Upper lobe of right lung (tissue), 1 donor: ENCODE measurements around the gene ZNF511. TPM values are rescaled to one million over a fixed set of nuclear protein-coding genes. Genes with fewer than 3 reads are reported as not detected.

Source experiments
- ATAC-seq: fragments of 200-7000 bp; cut with Tn5 transposase; one replicate; pipeline ENCODE4 v1.9.1; 2020; ENCODE audit warnings: mild to moderate bottlenecking, moderate library complexity
- DNase-seq: peaks from one replicate; pipeline ENCODE4 v3.0.0-alpha.2; 2020
- H3K27ac ChIP-seq: fragments of 200-600 bp; one replicate; pipeline ENCODE4 v1.8.0; 2022
- H3K27me3 ChIP-seq: fragments of 200-600 bp; one replicate; pipeline ENCODE4 v1.8.0; 2022; ENCODE audit warnings: mild to moderate bottlenecking
- H3K36me3 ChIP-seq: fragments of 200-600 bp; one replicate; pipeline ENCODE4 v1.8.0; 2022
- H3K4me1 ChIP-seq: fragments of 200-600 bp; one replicate; pipeline ENCODE4 v1.8.0; 2022
- H3K4me3 ChIP-seq: fragments of 200-600 bp; one replicate; pipeline ENCODE4 v1.8.0; 2022; ENCODE audit warnings: mild to moderate bottlenecking
- H3K9me3 ChIP-seq: fragments of 200-600 bp; one replicate; pipeline ENCODE4 v1.8.0; 2022
- intact Hi-C: fragments of 100-400 bp; cut with DNase I; formaldehyde crosslinking; loops from one replicate; pipeline ENCODE4 v1.11.0; 2022
- long read RNA-seq: library from polyadenylated mRNA; unstranded; transcript quantifications from one replicate; pipeline ENCODE4 v2.0.0, GENCODE V29; 2021
- total RNA-seq: library from RNA; stranded (reverse); fragmentation: NEBNext Ultra II Directional; extraction: Animal tissue kit (Norgen Biotek cat#: 25700); gene quantifications from one replicate; pipeline ENCODE4 v1.2.1, GENCODE V29; 2021
- TF ChIP-seq, protein P1 (sequence below): fragments of 200-600 bp; IDR thresholded peaks from one replicate; pipeline ENCODE4 v1.8.0; 2022; ENCODE audit warnings: antibody characterized with exemption
- donor health status: DM: no; HTN: yes; CAD: no; lungs with severe emphysema.

The ZNF511 gene, protein sequence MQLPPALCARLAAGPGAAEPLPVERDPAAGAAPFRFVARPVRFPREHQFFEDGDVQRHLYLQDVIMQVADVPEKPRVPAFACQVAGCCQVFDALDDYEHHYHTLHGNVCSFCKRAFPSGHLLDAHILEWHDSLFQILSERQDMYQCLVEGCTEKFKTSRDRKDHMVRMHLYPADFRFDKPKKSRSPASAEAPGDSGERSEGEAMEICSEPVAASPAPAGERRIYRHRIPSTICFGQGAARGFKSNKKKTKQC
- 42.8 TPM for total RNA-seq
- long read RNA-seq, transcript ZNF511-202 (6 exons, 1,520 nt) = major isoform, 41 of 60 reads
- long read RNA-seq, partial matches to known transcripts = 2 of 60 reads
- long read RNA-seq, other reads (novel, unspliced or antisense) = 14 of 60 reads

DNA sequence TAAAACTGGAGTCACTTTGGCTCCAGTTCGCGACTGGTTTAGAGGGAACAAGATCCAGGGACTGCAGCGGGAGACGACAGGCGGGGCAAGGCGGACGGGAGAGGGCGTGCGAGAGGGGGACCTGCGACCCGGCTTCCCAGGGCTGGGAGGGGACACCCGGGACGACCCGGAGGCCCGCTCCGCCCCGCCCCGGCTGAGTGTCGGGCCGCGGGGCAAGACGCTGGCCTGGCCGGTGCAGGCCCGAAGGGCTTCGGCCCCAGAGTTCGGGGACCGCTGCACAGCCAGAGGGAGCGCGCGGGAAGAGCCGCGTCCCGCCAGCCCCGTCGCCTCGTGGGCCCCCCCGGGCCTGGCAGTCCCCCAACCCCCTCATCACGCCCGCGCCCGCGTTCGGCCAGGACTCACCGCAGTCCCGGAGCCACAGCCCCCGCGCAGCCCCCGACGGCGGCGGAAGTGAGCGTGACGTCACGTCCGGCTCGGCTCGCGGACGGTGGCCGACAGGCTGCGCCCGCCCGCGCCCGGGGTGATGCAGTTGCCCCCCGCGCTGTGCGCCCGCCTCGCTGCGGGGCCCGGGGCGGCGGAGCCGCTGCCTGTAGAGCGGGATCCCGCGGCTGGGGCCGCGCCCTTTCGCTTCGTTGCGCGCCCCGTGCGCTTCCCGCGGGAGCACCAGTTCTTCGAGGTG lies at the start of gene ZNF511, which contains the start of gene TUBGCP2:
Gene ZNF511 (plus strand): TSS at position 494 of the 679 bp plus-strand sequence. CDS start 30 bp downstream, at position 524.
Gene TUBGCP2 (minus strand): TSS at position 452 of the 679 bp plus-strand sequence. CDS start 5,931 bp downstream, outside the sequence.
- intact Hi-C loops = no loop called here
- Histone ChIP-seq H3K4me3 (peak within 1 kb of the TSS; percentile 98), H3K27ac (peak within 1 kb of the TSS; percentile 98), H3K27me3 (no peaks in the 10 kb centered on the region), H3K4me1 (peaks cover 28% of the 10 kb centered on the region), H3K36me3 (peaks cover 26% of the 10 kb centered on the region), H3K9me3 (no peaks in the 10 kb centered on the region)
- TF ChIP-seq, protein P1, sequence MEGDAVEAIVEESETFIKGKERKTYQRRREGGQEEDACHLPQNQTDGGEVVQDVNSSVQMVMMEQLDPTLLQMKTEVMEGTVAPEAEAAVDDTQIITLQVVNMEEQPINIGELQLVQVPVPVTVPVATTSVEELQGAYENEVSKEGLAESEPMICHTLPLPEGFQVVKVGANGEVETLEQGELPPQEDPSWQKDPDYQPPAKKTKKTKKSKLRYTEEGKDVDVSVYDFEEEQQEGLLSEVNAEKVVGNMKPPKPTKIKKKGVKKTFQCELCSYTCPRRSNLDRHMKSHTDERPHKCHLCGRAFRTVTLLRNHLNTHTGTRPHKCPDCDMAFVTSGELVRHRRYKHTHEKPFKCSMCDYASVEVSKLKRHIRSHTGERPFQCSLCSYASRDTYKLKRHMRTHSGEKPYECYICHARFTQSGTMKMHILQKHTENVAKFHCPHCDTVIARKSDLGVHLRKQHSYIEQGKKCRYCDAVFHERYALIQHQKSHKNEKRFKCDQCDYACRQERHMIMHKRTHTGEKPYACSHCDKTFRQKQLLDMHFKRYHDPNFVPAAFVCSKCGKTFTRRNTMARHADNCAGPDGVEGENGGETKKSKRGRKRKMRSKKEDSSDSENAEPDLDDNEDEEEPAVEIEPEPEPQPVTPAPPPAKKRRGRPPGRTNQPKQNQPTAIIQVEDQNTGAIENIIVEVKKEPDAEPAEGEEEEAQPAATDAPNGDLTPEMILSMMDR = no peak
- peak; percentile 86 for ATAC-seq
- peak; percentile 95 for DNase-seq

DNA sequence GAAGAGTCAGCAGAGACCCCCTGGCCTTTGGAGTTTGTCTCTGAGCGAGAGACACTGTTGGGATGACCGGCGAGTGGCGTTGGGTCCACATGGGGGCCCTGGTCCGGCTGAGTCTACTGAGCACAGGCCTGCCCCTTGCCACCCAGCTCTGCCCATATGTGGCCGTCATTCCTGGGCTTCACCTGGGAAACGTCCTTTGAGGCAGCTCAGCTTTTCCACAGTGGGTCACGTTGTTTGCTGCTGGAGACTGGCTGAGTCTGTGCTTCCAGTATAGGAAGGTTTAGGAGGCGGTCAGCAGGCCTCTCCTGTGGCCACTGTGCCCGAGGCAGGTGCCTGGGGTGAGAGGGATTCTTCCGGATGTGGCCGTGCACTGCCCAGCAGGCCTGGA lies 49.1 kb upstream of the ZNF511 start:
- no peaks in the 10 kb centered on the region for H3K36me3 ChIP-seq
- H3K27ac ChIP-seq = peak overlapping the region; percentile 86
- TF ChIP-seq, protein P1 = no peak
- ATAC-seq (no peak), DNase-seq (no peak)
- H3K27me3 ChIP-seq = no peaks in the 10 kb centered on the region
- H3K4me3 ChIP-seq = no peak overlapping the region
- H3K4me1 ChIP-seq = peaks cover 52% of the 10 kb centered on the region
- no peaks in the 10 kb centered on the region for H3K9me3 ChIP-seq
- intact Hi-C loops = no loop called here

DNA sequence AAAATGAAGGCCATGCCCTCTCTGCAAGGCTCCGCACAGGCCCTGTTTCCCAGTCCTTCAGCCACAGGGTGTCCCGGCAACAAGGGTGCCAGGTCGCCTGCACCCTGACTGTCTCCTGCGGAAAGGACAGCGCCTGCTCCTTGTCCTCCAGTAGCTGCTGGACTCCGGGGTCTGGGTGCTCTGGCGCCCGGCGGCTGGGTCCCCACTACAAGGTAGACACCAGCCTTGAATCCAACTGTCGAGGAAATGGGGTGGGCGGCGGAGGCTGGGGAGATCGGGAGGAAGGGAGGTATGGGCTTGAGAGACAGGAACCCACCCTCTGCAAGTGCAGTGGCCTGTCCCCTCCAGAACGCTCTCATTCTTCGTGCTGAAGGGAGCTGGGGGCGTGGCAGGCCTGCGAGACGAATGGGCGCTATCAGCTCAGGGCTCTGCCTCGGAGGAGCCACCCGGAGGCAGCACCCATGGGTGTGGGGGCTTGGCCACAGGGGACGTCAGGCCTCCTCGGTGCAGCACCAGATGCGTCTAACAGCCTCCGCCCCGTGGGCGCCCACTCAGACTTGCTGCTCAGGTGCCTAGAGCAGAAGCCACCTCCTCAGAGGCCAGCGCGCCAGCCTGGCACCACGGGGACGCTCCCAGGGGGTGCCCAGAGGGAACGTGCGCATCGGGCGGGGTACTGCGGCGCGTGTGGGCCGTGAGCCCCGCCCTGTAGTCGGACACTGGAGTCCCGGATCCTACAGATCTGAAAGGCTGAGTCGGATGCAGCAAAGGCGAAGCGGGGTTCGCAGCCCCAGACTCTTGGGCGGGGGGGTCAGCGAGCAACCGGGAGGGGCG lies 47.6 kb upstream of the ZNF511 start:
- H3K9me3 ChIP-seq = no peaks in the 10 kb centered on the region
- H3K36me3 ChIP-seq = no peaks in the 10 kb centered on the region
- peak; percentile 58 for ATAC-seq
- no peaks in the 10 kb centered on the region for H3K27me3 ChIP-seq
- peak overlapping the region; percentile 65 for H3K4me3 ChIP-seq
- intact Hi-C loops = no loop called here
- TF ChIP-seq, protein P1 = no peak
- peaks cover 52% of the 10 kb centered on the region for H3K4me1 ChIP-seq
- DNase-seq = peak; percentile 88
- peak overlapping the region; percentile 95 for H3K27ac ChIP-seq

DNA sequence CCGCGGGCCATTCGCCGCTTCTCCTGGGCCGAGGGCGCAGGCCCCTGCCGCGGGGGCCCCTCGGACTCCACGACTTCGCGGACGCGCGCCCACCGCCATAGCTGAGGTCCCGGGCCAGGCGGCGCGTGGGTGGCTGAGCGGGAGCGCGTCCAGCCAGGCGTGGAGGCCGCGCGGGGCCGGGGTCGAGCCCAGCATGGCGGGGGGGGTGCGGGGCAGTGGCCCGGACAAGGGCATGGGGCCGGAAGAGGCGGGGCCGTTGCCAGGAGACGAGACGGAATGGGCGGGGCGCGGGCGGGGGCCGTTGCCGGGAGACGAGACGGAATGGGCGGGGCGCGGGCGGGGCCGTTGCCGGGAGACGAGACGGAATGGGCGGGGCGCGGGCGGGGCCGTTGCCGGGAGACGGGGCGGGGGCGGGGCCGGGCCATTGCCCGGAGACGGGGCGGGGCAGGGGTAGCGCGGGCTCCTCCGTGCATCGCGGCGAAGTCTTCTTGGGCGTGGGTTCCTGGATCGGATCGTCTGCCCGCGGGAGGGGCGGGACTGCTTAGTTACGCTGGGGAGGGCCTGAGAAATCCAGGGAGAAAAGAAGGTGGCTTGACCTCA lies 46.9 kb upstream of the ZNF511 start:
- Histone ChIP-seq H3K9me3 (no peaks in the 10 kb centered on the region), H3K36me3 (no peaks in the 10 kb centered on the region), H3K27ac (peak overlapping the region; percentile 95), H3K27me3 (no peaks in the 10 kb centered on the region), H3K4me1 (peaks cover 52% of the 10 kb centered on the region), H3K4me3 (peak overlapping the region; percentile 65)
- TF ChIP-seq, protein P1 = no peak
- intact Hi-C loops = no loop called here
- ATAC-seq (peak; percentile 82), DNase-seq (peak; percentile 95)

DNA sequence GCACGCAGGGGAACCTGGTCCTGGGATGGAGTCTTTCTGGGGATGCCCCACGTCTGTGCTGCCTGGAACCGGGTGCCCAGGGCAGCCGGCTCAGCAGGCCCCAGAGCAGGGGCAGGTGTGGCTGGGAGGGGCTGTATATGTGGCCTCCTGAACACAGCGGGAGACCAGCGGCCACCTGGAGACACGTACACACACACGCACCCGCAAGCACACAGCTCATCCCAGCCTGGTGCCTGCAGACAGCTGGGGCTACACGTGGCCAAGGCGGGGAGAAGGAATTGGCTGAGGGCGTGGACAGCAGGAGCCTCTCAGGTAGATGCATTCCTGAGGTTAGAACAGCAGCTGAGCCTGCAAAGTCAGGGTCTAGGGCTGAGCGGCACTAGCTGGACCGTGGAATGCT lies 46.0 kb upstream of the ZNF511 start:
- no peak for ATAC-seq
- Histone ChIP-seq H3K9me3 (no peaks in the 10 kb centered on the region), H3K27me3 (no peaks in the 10 kb centered on the region), H3K36me3 (no peaks in the 10 kb centered on the region), H3K27ac (no peak overlapping the region), H3K4me3 (peak overlapping the region; percentile 38), H3K4me1 (peaks cover 45% of the 10 kb centered on the region)
- no peak for DNase-seq
- TF ChIP-seq, protein P1 = no peak
- intact Hi-C loops = no loop called here
